Activated CD4-positive, alpha-beta memory T cell treated with anti-CD3 and anti-CD28 coated beads, Interleukin-2, amount 10 ng/mL, durations not matched to agents 7 days and 5 days (primary cell): ENCODE data around the gene CISD3. TPM values are rescaled to one million over a fixed set of nuclear protein-coding genes. Genes with fewer than 3 reads are reported as not detected.

Experiments
- CTCF ChIA-PET: fragments of 350-600 bp; sonication (Branson Sonifier 250); formaldehyde crosslinking; loops from one replicate; lab custom pipeline; 2021; ENCODE audit warnings: antibody characterized with exemption, inconsistent platforms; lab: Charles Lee
- POLR2A ChIA-PET: fragments of 350-600 bp; sonication (Branson Sonifier 250); formaldehyde crosslinking; loops from one replicate; lab custom pipeline; 2021; ENCODE audit warnings: antibody characterized with exemption; lab: Charles Lee
- DNase-seq: peaks from one replicate; pipeline ENCODE4 v3.0.0-alpha.2; 2020
- H3K27ac Mint-ChIP-seq: one replicate; pipeline ENCODE4 v1.8.0; 2021; ENCODE audit warnings: mild to moderate bottlenecking, mixed read lengths
- H3K27me3 Mint-ChIP-seq: one replicate; pipeline ENCODE4 v1.8.0; 2021; ENCODE audit warnings: mixed read lengths
- H3K36me3 Mint-ChIP-seq: one replicate; pipeline ENCODE4 v1.8.0; 2021; ENCODE audit warnings: low read depth, mixed read lengths
- H3K4me1 Mint-ChIP-seq: one replicate; pipeline ENCODE4 v1.8.0; 2021; ENCODE audit warnings: mixed read lengths
- H3K4me3 Mint-ChIP-seq: one replicate; pipeline ENCODE4 v1.8.0; 2021; ENCODE audit warnings: mild to moderate bottlenecking, mixed read lengths
- H3K9me3 Mint-ChIP-seq: one replicate; pipeline ENCODE4 v1.8.0; 2021; ENCODE audit warnings: mixed read lengths
- total RNA-seq, 2 experiments: library from RNA; stranded (reverse); gene quantifications; one replicate each; pipeline ENCODE4 v1.2.3, GENCODE V29; 2021

CISD3 gene
- total RNA-seq, 2 experiments from 2014 or later = 42.8 to 48.6 TPM

DNA sequence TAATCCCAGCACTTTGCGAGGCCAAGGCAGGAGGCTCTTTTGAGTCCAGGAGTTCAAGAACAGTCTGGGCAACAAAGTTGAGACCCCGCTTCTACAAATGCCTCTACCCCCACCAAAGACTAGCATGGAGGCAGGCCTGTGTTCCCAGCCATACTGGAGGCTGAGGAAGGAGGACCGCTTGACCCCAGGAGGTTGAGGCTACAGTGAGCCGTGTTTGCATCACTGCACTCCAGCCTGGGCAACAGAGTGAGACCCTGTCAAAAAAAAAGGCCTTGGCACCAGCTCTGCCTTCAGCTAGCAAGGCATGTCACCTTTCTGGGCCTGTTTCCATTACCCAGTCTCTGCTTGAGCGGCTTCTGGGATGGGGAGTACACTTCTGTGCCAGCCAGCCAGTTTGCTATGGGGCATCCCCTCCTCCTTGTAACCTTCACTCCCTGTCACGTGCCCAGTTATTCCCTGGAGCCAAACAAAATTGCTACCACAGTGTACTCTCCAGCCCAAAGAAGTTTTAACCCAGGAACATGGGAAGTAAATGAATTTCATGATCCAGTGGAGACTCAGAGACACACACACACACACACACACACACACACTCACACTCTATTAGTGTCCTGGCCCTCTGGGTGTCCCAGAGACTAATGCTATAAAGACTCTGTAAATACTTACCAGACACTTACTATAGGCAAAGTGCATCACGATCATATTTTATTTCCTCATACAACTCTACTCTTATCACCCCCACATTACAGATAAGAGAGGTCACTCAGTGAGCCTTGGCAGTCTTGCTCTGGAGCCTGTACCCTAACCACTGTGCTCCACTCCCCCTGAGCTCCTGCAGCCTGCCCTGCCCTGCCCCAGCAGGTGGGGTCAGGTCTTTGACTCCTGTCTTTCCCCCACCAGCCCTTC is 2.5 kb downstream of the CISD3 start:
- no peaks in the 10 kb centered on the region for H3K9me3 Mint-ChIP-seq
- ChIA-PET POLR2A (interaction anchor here (1.1 to 4.8 kb wide), 7 partner anchors 13 to 173 kb away, joined by 3 to 52 read pairs (median 10); partner anchors contain the start of genes EPOP, MLLT6 and RPL23), CTCF (interaction anchor here (1.8 to 2.6 kb wide), 3 partner anchors 26 to 175 kb away, joined by 5 to 18 read pairs (median 9); no protein-coding TSS in a partner anchor)
- DNase-seq = no peak
- peak overlapping the region; percentile 73 for H3K27ac Mint-ChIP-seq
- H3K4me3 Mint-ChIP-seq = peak overlapping the region; percentile 99
- no peaks in the 10 kb centered on the region for H3K27me3 Mint-ChIP-seq
- peaks cover 32% of the 10 kb centered on the region for H3K36me3 Mint-ChIP-seq
- peaks cover 63% of the 10 kb centered on the region for H3K4me1 Mint-ChIP-seq

DNA sequence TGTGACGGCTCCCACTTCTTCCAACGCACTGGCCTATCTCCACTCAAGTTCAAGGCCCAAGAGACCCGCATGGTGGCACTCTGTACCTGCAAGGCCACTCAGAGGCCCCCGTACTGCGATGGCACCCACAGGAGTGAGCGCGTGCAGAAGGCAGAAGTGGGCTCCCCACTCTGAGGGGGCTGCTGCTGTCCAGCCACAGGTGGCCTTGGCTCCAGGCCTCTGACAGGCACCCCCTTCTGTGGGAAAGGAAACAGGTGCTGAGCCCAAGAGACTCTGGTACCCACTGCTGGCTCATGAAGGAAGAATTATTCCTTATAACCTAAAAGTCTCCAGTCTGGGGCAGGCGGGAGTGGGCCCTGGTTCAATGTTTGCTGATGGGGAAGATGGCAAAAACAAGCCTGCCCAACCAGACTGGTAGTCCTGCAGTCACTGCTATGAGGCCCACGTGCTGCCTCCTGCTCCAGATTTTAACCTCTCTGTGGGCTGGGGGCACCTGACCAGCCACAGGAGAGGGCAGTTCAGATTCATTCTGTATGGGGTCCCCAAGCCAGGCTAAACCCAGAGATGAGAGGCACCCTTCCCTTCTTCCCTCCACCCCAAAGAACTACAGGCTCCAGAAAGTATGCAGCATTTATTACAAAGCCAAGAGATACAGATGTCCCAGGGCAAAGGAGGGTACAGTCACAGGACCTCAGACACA is 3.3 kb downstream of the CISD3 start:
- Mint-ChIP-seq H3K4me3 (peak overlapping the region; percentile 11), H3K36me3 (peaks cover 24% of the 10 kb centered on the region), H3K27ac (peak overlapping the region; percentile 63), H3K27me3 (no peaks in the 10 kb centered on the region), H3K4me1 (peaks cover 55% of the 10 kb centered on the region), H3K9me3 (no peaks in the 10 kb centered on the region)
- ChIA-PET POLR2A (interaction anchor here (3.4 kb wide), 1 partner anchor 58 kb away, joined by 15 read pairs; the partner anchor contains the start of gene EPOP), CTCF (interaction anchor here (2.5 to 4.8 kb wide), 2 partner anchors 27 to 57 kb away, joined by 17 to 86 read pairs; partner anchors contain the start of gene EPOP)
- no peak for DNase-seq

DNA sequence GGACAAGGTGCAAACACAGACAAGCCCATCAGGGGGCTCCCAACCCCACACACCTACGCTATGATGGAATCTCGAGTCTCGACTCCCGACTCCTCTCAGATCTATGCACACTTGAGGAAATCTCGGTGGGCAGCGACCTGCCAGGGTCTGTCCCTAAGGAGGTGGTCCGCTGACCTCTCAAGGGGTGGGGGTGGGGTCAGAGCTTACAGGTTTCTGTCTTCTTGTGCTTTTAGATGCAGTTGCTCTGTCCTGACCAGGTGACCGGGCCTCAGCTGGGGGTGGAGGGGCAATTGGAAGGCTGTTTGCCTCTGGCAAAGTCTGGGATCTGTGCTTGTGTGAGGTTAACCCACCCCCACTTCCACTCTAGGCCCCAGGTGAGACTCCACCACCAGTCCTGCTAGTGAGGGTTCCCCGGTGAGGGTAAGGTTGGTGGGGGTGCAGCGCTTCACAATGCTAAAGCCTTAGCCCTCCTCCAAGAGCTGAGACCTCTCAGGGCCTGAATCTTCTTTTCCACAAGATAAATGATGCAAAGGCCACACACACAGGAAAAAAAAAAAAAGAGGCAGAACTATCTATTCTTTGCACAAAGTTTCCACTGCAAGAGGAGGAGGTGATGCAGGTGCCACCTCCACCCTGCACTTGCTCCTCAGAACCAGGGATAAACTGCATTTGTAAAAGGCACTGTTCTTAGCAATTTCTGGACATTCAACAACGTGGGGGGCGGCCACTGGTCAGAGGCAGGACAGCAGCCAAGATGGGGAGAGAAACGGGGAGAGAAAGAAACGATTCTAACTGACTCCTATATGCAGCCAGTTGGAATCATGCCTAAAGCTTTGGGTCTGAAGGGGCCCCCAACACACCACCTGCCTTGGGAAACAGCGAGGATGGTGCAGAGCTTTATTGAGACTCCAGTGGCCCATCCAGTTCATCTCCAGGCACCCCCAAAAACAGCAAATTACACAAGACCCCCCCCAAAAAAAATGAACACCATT is 4.1 kb downstream of the CISD3 start:
- no peak for DNase-seq
- Mint-ChIP-seq H3K27ac (peak overlapping the region; percentile 28), H3K9me3 (no peaks in the 10 kb centered on the region), H3K36me3 (peaks cover 16% of the 10 kb centered on the region), H3K4me3 (no peak overlapping the region), H3K27me3 (peaks cover 2% of the 10 kb centered on the region), H3K4me1 (peaks cover 46% of the 10 kb centered on the region)
- CTCF ChIA-PET = interaction anchor here (0.6 to 4.8 kb wide), 24 partner anchors 10 to 887 kb away, joined by 3 to 86 read pairs (median 6); partner anchors contain the start of genes EPOP, MLLT6, PSMB3 and RPL23
- POLR2A ChIA-PET = interaction anchor here (0.7 to 3.4 kb wide), 6 partner anchors 18 to 65 kb away, joined by 3 to 22 read pairs (median 5); partner anchors contain the start of genes EPOP, MLLT6 and PSMB3

DNA sequence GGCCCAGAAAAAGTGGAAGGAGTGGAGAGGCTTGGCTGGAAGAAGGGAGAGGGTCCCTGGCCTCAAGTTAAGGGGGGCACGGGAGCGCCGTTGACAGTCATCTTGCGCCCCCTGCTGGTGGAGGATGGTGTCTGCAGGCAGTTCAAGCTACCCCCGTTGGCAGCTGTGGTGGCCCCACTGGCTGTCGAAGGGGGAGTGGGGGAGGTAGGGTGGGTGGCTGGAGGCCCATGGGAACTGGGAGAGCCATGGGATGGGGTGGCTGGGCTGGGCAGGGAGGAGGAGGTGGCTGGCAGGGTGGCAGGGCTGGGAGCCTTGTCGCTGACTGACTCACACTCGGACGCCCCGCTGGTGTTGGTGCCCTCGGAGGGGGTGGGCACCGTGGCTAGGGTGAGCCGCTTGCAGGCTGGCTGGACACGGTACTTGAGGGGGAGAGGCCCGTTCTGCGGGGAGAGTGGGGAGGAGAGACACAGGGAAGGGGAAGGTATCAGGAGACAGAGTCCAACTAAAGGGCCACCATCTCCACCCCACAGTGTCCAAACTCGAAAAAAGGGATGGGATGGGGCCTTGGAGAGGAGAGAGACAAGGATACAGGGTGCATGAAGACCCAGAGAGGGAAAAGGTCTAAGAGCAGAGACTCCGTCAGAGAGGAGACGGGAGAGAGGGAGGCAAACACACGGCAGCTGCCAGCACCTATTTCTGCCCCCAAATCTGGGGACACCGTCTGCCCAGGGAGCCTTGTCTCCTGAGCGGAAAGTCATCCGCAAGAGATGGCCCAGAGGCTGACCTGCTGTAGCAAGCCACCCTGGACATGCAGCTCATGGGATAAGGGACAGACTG is 5.2 kb downstream of the CISD3 start:
- ChIA-PET POLR2A (interaction anchor here (0.7 to 3.4 kb wide), 7 partner anchors 13 to 66 kb away, joined by 3 to 22 read pairs (median 6); partner anchors contain the start of genes EPOP, MLLT6 and PSMB3), CTCF (interaction anchor here (0.5 to 4.8 kb wide), 32 partner anchors 8 to 888 kb away, joined by 3 to 86 read pairs (median 4); partner anchors contain the start of genes EPOP, MLLT6, PSMB3 and RPL19)
- Mint-ChIP-seq H3K4me3 (no peak overlapping the region), H3K9me3 (no peaks in the 10 kb centered on the region), H3K36me3 (peaks cover 13% of the 10 kb centered on the region), H3K4me1 (peaks cover 43% of the 10 kb centered on the region), H3K27me3 (peaks cover 3% of the 10 kb centered on the region), H3K27ac (no peak overlapping the region)
- DNase-seq = peak; percentile 74

DNA sequence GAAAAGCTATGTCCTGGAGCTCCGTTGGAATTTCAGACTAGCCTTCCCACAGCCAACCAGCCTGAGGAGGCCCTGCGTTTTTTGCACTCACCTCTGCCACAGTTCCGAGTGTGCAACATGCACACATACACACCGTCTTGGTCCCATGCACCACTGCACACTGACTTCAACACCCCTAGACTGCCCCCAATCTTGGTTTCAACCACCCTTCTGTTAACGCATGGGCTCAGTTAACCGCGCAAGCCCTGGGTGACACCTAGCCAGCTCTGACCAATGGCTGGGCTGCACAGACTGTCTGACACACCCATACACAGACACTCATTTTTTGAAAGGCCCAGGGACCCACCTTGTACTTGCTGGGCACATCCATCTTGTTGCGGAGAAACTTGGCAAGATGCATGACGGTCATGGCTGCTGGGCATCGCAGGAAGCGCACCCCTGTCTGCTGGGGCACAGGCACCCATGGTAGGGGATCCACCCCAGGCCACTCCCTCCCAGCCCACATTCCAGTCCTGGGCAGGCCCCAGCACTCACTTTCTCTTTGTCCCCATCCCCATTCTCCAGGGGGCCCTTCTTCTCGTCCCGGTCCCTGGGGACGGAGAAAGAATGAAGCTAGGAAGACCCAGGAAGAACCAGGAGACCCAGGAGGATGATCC is 8.0 kb downstream of the CISD3 start:
- DNase-seq = no peak
- POLR2A ChIA-PET = interaction anchor here (1.4 kb wide), 1 partner anchor 10 kb away, joined by 6 read pairs; no protein-coding TSS in a partner anchor
- CTCF ChIA-PET = interaction anchor here (0.6 to 4.8 kb wide), 4 partner anchors 11 to 1351 kb away, joined by 3 to 86 read pairs (median 4); partner anchors contain the start of gene EPOP
- no peaks in the 10 kb centered on the region for H3K9me3 Mint-ChIP-seq
- H3K4me1 Mint-ChIP-seq = peaks cover 28% of the 10 kb centered on the region
- no peak overlapping the region for H3K4me3 Mint-ChIP-seq
- peaks cover 5% of the 10 kb centered on the region for H3K27me3 Mint-ChIP-seq
- peaks cover 3% of the 10 kb centered on the region for H3K36me3 Mint-ChIP-seq
- H3K27ac Mint-ChIP-seq = no peak overlapping the region

DNA sequence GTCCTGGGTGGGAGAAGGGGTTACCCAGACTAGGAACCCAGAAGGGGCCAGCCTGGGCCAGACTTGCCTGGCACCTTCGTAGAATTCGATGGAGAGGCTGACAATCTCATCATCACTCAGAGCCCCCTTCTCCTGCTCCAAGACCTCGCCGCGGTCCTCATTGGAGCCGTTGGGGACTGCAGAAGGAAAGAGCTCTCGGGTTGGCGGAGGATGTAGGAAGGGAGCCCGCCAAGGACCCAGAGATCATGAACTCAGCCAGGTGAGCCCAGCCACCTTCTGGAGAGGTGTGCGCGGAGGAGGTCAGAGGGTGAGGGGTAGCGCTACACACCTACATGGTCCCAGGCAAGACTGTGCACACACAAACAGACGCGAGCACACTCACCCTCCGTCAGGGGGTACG is 8.5 kb downstream of the CISD3 start:
- Mint-ChIP-seq H3K27ac (no peak overlapping the region), H3K36me3 (peaks cover under 1% of the 10 kb centered on the region), H3K4me3 (no peak overlapping the region), H3K9me3 (no peaks in the 10 kb centered on the region), H3K4me1 (peaks cover 27% of the 10 kb centered on the region), H3K27me3 (peaks cover 5% of the 10 kb centered on the region)
- ChIA-PET CTCF (interaction anchor here (0.8 kb wide), 1 partner anchor 20 kb away, joined by 4 read pairs; no protein-coding TSS in a partner anchor), POLR2A (no interaction called here)
- no peak for DNase-seq

DNA sequence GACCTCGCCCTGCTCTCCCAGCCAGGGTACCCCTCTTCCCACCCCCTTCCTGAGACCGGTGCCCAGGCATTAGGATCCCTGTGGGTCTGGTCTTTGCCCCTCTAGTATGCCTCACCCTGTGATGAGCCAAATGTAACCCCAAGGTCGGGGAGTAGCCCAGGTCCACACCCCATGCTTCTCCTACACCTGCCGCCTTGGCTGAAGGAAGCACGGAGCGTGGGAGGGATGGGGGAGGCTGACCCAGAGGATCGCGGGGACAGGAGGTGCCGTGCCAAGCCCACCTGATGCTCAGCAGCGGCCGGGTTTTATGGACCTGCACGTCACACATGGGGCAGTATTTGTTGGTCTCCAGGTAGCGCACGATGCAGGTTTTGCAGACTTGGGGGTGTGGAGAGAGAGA is 9.2 kb downstream of the CISD3 start:
- H3K4me3 Mint-ChIP-seq = no peak overlapping the region
- peaks cover 5% of the 10 kb centered on the region for H3K27me3 Mint-ChIP-seq
- CTCF ChIA-PET = no interaction called here
- H3K27ac Mint-ChIP-seq = no peak overlapping the region
- H3K4me1 Mint-ChIP-seq = peaks cover 22% of the 10 kb centered on the region
- POLR2A ChIA-PET = no interaction called here
- DNase-seq = no peak
- no peaks in the 10 kb centered on the region for H3K36me3 Mint-ChIP-seq
- H3K9me3 Mint-ChIP-seq = no peaks in the 10 kb centered on the region

DNA sequence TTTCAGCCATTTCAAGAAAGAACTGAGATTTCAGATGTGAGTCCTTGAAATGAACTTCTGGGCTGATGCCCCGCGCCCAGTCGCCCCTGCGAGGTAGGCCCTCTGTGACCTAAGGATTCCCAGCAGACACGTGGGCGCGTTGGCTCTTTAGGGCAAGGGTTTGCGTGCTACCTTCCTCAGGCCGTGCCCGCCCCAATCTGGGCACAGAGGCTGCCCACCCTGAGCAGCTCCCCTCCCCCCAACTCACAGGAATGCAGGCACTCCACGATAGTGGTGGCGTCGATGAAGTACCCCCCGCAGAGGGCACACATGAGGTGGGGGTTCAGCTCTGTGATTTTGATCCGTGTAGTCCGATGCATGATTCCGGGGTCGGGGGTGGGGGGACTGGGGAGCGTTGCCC is 9.9 kb downstream of the CISD3 start:
- CTCF ChIA-PET = no interaction called here
- no peak overlapping the region for H3K27ac Mint-ChIP-seq
- POLR2A ChIA-PET = no interaction called here
- peaks cover 5% of the 10 kb centered on the region for H3K27me3 Mint-ChIP-seq
- H3K9me3 Mint-ChIP-seq = no peaks in the 10 kb centered on the region
- no peak overlapping the region for H3K4me3 Mint-ChIP-seq
- H3K4me1 Mint-ChIP-seq = peaks cover 19% of the 10 kb centered on the region
- no peaks in the 10 kb centered on the region for H3K36me3 Mint-ChIP-seq
- DNase-seq = no peak

DNA sequence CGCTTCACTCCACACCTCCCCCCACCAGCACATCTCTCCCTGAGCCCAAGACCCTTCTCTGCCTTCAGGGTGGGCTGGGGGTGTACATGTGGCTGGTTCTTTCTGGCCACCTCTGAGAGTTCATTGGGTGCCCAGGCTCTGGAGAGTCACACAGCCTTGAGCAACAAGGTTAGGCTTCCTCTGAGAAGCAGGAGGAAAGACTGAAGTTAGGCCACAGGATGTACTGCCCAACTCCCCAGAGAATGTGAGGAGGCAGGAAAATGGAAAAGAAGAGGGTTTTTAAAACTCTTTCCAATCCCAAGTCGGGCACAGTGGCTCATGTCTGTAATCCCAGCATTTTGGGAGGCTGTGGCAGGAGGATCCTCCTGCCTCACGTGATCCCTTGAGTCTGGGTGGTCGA is 10.7 kb downstream of the CISD3 start:
- Mint-ChIP-seq H3K9me3 (no peaks in the 10 kb centered on the region), H3K36me3 (no peaks in the 10 kb centered on the region), H3K27ac (no peak overlapping the region), H3K27me3 (peaks cover 10% of the 10 kb centered on the region), H3K4me3 (no peak overlapping the region), H3K4me1 (peaks cover 13% of the 10 kb centered on the region)
- ChIA-PET CTCF (no interaction called here), POLR2A (no interaction called here)
- DNase-seq = no peak

DNA sequence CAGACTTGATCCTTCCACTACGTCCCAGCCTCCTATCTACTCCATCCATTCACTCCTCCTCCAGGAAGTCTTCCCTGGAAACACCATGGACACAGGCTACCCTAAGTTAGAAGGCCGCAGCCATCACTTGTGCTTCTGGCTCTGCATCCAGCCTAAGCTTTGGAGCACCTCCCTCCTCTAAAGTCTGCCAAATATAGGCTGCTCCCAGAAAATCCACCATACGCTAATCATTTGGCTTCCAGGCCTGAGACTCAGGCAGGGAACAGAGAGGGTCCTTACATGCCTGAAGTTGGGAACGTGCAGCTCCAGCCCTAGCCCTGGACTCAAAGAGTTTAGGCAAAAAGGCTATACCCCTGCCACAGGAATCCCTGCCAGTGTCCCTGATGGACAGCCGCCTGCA is 11.3 kb downstream of the CISD3 start:
- POLR2A ChIA-PET = no interaction called here
- Mint-ChIP-seq H3K36me3 (no peaks in the 10 kb centered on the region), H3K9me3 (no peaks in the 10 kb centered on the region)

More for the DNA sequence above, 11.3 kb downstream of the CISD3 start:
- H3K27me3 Mint-ChIP-seq = peaks cover 16% of the 10 kb centered on the region
- peaks cover 19% of the 10 kb centered on the region for H3K4me1 Mint-ChIP-seq
- H3K27ac Mint-ChIP-seq = no peak overlapping the region
- CTCF ChIA-PET = no interaction called here
- DNase-seq = no peak
- H3K4me3 Mint-ChIP-seq = no peak overlapping the region
